NOMO-1 (cell line): ENCODE results near the gene PAX9.

Experiments used
- DNase-seq, 2 experiments: peaks; one replicate each; lab custom pipeline; 2025; ENCODE audit not compliant: unreplicated experiment in 2 of 2; lab: John Stamatoyannopoulos, UW

PAX9 gene

GRCh38 chr14:36661506-36662257 lies at the start of gene PAX9:
Gene PAX9 (plus strand): TSS chr14:36661860. CDS start chr14:36662090, 230 bp downstream.
- DNase-seq = no peak

GRCh38 chr14:36617824-36618223 lies 43.8 kb upstream of the PAX9 start:
- no peak for DNase-seq

- DNase-seq = no peak
Measured at GRCh38 chr14:36618641-36619040, 43.0 kb upstream of the PAX9 start.

DNA sequence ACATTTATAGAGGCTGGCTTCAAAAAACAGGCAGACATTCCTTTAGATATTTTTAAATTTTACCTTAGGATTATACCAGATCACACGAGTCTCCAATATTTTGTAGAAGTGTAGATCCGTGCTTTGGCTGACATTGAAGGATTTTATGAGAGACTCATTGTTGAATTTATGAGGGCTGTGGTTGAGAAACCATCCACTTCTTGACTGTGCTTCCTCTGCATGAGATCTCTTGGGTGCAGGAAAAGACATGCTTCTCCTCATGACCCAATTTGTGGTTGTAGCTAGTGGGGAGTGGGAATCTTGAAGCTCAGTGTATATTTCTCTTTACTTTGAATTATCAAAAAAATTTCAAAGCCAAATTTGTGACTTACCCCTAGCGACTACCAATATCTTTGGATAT lies 42.5 kb upstream of the PAX9 start:
- DNase-seq = no peak

DNA sequence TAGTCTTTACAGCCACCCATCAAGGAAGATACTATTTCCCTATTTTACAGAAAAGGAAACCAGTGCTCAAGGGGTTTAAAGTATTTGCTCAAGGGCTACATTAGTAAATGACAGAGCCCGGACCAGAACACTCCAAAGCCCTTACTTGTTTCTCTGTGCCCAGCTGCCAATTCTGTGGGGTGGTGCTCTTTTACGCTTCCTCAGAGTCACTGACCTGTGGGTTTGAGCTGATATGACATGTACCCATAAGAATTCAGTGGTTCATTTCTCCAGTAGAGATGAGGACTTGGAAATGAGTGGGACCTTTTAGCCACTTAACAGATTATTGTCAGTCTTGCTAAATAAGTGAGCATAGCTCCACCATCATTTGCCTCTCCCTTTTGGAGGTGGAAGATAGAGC lies 41.8 kb upstream of the PAX9 start:
- DNase-seq = no peak

- no peak for DNase-seq
Measured at GRCh38 chr14:36625014-36625413, 36.6 kb upstream of the PAX9 start.

GRCh38 chr14:36625436-36625835 lies 36.2 kb upstream of the PAX9 start:
- no peak for DNase-seq

DNA sequence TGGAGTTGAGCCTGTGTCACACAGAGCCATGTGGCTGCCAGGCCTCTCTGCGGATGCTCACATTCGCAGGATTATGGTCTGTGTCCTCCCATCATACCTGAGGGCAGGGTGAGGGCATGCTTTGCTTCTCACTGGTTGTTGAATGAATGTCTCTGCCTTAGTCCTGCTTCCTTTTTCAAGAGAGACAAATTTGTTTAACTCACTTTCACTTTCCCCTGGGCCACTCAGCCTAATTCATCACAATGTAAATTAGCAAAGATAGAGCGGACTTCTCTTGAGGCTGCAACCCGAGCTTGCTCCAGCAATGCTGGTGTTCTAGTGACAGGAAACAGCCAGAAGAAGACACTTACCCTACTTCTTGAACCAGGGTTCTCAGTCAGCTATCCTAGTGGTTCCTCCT lies 35.5 kb upstream of the PAX9 start:
- DNase-seq = no peak

- DNase-seq = no peak
Measured at GRCh38 chr14:36627981-36628380, 33.7 kb upstream of the PAX9 start.

DNA sequence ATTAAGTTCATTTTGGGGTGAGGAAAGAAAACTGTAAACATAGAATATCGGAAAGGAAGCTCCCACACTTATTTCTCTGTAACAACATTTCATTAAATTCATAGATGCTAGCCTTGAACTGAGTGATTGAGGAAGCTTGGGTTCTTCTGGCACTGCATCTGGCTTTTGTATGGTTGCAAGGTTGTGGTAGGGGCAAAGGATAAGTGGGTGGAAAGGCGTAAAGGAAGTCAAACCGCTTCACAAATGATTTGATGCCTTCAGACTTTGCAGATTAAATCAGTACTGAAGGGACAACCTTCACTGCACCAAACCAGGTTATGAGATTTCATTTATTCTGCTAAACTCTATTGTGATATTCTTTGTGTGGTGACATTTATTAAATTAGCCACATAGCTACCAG lies 28.1 kb upstream of the PAX9 start:
- no peak for DNase-seq

GRCh38 chr14:36646664-36647416 lies 14.8 kb upstream of the PAX9 start:
- no peak for DNase-seq

DNA sequence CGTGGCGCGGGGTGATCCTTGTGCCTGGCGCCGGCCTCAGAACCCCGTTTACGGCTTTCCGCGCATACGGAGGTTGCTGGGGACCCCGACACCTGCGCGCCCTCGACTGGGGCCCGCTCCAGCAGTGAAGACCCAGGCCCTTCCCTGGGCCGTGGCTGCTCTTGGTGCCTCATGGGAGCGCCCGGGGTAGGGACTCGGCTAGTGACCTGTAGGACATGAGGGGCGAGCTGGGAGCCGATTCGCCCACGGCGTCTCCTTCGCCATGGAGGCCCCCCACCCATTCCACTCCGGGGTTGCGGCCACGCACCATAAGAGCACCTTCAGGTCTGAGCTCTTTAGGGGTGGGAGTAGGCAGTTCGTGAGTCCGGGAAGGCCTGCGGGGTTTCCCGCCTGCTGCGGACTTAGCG lies 14.2 kb upstream of the PAX9 start:
- DNase-seq = no peak

DNA sequence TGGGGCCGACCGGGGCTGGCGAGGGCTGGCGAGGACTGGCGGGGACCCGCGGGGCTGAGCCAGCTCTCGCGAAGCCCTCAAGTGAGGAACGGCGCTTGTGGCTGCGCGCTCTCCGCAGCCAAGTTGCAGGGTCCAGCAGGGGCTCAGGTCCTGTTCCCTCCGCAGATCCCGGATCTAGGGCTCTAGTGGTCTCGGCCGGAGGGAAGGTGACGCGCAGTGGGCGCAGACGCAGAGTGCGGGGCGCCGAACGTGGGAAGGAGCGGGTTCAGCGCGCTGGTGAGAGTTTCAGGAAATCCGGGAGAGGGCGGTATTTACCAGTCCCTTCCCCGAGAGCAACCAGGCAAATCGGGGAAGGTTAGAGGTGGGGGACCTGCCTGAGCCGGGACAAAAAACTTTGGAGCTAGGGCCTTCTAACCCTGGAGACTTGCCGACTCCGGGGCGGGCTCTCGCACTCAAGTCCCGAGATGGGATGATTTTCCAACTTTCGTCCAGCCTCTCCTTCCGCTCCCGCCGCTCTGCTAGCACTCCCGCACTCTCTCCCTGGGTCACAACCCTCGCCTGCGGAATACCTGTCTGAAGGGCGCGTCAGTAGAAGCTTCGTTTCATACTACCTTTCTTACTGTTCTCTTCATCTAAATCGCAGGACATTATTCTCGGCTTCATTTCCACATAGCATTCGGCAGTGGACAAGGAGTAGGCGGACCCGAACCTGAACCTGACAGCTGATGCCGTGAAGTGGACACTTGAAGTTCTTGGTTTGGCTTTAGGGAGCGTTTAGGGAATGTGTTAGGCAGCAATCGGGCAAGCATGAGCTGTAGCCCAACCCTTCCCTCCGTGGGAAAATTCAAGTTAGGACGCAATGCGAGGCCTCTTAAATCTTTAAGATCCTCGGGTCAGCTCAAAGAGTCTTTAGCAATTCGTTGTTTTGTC lies 13.6 kb upstream of the PAX9 start:
- no peak for DNase-seq

GRCh38 chr14:36649872-36650650 lies 11.6 kb upstream of the PAX9 start:
- DNase-seq = no peak

GRCh38 chr14:36652542-36653201 lies 9.0 kb upstream of the PAX9 start:
- DNase-seq = no peak

- no peak for DNase-seq
Measured at GRCh38 chr14:36653413-36653812, 8.2 kb upstream of the PAX9 start.

GRCh38 chr14:36653962-36654793 lies 7.5 kb upstream of the PAX9 start:
- DNase-seq = no peak

- DNase-seq = no peak
Measured at GRCh38 chr14:36654794-36655381, 6.8 kb upstream of the PAX9 start.

GRCh38 chr14:36655571-36655962 lies 6.1 kb upstream of the PAX9 start:
- no peak for DNase-seq
